ENCODE results near the gene NPR2.

DNA sequence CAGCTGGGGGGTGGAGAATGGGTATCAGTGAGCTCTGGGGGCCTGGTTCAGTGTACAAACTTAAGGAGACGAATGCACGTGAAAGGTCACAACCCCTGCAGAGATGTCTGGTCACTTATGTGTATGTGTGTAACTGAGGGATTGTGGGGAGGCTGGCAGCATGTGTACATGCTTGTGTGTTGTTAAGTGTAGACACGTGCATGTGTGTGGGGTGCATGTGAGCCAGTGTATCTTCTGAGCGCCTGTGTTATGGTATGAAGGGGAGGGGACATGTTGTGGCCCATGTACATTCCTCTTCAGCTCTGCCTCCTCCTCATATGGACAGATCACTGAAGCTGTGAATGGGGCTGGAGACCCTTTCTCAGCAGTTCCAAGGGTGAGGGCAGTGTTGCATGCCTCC is 39.6 kb downstream of the NPR2 start:
- TF ChIP-seq, protein P1, sequence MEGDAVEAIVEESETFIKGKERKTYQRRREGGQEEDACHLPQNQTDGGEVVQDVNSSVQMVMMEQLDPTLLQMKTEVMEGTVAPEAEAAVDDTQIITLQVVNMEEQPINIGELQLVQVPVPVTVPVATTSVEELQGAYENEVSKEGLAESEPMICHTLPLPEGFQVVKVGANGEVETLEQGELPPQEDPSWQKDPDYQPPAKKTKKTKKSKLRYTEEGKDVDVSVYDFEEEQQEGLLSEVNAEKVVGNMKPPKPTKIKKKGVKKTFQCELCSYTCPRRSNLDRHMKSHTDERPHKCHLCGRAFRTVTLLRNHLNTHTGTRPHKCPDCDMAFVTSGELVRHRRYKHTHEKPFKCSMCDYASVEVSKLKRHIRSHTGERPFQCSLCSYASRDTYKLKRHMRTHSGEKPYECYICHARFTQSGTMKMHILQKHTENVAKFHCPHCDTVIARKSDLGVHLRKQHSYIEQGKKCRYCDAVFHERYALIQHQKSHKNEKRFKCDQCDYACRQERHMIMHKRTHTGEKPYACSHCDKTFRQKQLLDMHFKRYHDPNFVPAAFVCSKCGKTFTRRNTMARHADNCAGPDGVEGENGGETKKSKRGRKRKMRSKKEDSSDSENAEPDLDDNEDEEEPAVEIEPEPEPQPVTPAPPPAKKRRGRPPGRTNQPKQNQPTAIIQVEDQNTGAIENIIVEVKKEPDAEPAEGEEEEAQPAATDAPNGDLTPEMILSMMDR (IDR thresholded peaks at IDR 0.05) = no peak
- TF ChIP-seq POLR2A (IDR thresholded peaks at IDR 0.05) (no peak), EP300 (IDR thresholded peaks at IDR 0.05) (no peak)
